Activated CD8-positive, alpha-beta memory T cell treated with anti-CD3 and anti-CD28 coated beads, Interleukin-2, amount 50 U/mL, for 1 hour (primary cell): ENCODE measurements around the gene PDZD4.

Source experiments
- DNase-seq: peaks from one replicate; pipeline ENCODE4 v3.0.0-alpha.2; 2020; ENCODE audit errors: extremely low read depth

PDZD4 gene

GRCh38 chrX:153755136-153755535 lies 75.2 kb downstream of the PDZD4 start:
- DNase-seq = no peak
